Amniotic epithelial cell (primary cell): Measurements from ENCODE around the gene TAAR6.
"Not testable (repeated sequence)": the region's sequence is repeated elsewhere in the genome, so short reads cannot be mapped to it uniquely, and the experiment has no call there.

Experiments used
- DNase-seq: peaks from one replicate; pipeline ENCODE4 v3.0.0-alpha.2; 2010; ENCODE audit warnings: low read depth

TAAR6 gene

DNA sequence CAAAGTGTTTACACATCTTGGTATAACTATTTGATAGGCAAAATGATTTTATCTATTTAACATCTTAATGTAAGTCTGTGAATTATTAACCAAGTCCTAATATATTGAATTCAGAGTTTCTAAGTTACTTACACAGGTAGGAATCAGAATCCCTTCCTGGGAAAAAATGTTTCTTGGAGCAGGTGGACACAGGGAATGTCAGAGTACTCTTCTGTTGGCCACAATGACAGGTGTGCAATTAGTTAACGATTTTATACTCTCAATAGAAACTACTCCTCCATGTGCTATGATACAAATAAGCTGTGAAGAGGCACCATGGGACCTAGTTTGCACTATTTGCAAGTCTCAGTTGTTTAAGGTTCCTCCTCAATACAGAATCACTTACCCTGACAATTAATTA is 20.2 kb downstream of the TAAR6 start:
- no peak for DNase-seq

DNA sequence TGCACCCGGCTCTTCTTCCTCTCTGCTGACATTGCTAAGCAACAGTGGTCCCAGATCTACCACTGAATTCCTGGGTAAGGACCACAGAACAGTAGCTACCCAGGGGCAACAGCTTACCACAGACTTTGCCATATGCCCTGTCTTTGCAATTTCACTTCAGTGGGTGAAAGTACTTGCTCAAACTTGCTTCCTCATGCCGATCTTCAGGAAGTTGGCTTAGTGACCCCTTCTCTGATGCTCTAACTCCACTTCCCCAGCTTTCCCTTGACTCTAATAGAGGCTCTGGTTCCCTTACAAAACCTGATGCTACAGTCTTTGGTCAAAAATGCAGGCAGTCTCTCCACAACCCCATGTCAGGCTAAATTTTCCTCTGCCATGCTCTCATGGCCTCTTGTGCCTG is 22.7 kb downstream of the TAAR6 start:
- no peak for DNase-seq

DNA sequence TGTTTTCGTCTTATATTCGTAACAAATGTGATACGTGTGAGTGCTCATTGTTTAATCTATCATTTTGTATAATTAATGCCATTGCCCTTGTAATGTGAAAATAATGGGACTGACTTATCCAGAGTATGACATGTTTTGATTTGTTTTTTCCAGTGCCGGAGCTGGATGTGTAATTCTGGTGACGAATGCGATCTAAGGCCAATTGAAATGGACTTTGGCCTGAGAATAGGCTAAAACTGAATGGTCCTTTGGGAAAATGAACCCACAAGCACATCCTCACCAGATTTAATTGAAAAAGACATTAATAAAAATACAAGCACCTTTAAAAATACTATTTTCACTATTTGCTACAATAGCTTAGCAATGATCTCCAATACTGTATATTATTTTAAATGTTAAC is 26.1 kb downstream of the TAAR6 start:
- no peak for DNase-seq

DNA sequence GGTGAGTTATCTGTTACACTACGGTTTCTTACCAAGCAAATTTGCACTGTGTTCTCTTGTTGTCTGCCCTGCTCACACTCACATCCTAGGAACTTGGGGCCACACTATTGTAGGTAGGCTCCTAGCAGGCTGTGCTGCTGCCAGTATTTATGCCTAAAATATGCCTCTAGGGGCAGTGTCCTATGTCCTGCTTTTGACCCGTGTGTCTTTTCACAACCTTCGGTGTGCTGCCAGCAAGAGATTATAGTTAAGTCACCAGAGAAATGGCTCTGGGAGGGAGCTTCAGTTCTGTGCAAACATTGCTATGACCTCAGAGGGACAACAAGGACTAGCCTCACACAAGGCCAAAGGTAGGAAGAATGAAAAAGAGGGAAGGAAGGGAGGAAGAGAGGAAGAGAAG is 28.4 kb downstream of the TAAR6 start:
- DNase-seq, result peak; percentile 2

DNA sequence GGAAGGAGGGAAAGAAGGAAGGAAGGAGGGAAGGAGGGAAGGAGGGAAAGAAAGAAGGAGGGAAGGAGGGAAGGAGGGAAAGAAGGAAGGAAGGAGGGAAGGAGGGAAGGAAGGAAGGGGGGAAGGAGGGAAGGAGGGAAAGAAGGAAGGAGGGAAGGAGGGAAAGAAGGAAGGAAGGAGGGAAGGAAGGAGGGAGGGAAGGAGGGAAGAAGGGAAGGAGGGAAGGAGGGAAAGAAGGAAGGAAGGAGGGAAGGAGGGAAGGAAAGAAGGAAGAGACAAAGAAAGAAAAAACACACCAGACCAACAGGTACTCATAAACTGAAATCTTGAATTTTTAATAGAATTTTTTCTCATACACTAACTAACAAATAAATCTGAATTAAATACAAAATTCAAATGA is 30.8 kb downstream of the TAAR6 start:
- not testable (repeated sequence) for DNase-seq

DNA sequence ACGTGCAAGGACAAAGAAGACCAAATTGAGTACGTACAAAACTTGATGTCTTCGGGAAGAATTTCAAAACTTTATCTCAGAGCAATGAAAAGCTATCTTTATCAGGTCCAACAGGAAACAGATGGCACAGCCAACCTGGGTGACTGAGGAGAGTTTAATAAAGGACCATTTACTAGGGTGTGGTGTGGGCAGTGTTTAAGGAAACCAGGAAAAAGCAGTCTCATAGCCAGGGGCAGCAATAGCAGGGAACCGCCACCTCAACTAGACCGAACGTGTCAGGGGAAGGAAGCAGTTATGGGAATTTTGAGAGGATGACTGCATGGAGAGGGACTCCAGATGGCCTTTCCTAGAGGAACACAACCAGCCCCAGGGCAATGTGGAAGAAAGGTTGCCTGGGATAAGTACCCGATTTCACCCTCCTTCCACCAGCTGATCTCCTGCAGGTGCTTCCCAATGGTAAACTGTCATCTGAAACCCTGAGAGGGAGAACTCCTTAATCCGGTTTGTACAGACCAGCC is 34.6 kb downstream of the TAAR6 start:
- DNase-seq, result no peak

DNA sequence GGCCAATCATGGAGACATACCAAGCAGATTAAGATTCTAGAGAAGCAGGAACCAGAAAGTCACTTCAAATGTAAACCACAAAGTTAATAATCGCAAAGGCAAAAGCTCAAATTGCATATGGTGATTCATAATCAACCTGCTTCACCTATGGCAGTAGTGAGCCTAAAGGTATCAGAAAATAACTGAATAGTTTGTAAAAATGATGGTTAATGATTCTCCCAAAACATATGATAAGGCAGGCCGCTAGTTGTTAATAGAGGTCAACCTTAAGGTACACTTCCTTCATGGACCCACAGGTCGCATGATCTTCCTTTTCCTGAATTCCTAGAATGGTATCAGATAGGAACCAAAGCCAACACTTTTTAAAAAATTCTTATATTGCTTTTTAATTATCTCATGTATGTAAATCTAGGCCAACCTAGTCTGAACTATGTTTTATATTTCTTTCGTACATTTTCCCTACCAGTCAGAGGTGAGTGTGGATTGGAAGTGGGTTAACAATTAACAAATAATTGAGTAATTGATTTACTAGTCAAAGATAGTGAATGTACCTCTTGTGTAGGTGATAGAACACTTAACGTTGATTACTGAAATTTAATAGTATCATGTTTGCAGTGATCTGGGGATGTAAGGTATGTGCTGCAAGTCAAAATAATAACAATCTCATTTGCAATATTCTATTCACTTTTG is 37.6 kb downstream of the TAAR6 start:
- DNase-seq, result no peak

DNA sequence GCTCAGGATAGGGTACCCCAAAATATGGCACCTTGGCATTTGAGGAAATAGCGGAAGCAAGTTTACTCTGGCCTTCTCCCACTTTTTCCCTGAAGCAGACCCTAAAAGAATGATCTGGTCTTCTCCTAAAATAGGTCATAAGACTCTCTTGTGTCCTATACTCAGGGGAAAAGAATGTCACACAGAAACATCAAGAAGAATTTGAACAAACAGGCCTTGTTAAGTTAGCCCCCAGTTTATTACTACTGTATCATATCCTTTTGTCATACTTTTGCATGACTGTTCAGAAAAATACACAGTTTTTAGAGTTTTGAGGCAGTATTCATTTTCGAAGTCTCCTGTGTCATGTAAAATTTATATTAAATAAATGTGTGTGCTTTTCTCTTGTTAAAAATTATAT is 41.5 kb downstream of the TAAR6 start:
- DNase-seq, result no peak

DNA sequence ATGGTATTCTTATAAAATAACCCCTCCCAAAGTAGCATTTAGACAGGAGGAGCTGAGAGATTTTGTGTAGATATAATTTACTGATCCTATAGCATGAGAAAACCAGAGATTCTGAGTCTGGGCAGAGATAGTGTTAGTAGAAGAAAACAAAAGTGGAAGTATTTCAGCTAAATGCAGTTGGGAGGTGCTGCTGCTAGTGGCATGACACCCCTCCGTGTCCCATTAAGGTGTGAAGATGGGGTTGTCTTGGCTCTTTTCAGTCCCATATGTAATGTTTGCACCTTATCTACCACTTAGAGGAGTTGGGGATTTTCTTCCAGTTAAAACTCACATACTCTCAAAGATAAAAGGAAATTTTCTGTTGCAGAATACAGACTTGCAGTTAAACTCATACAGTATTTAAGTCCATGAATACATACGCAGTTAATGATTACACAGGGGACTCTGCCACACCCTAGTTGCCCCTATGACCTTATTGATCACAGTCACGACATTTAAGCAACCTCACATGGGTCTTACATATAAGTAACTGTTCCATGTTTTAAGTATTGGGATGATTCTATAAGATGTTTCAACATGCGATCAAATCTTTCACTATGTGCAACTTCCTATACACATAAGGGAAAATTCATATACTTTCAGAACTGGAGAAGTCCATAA is 42.5 kb downstream of the TAAR6 start:
- DNase-seq, result no peak

DNA sequence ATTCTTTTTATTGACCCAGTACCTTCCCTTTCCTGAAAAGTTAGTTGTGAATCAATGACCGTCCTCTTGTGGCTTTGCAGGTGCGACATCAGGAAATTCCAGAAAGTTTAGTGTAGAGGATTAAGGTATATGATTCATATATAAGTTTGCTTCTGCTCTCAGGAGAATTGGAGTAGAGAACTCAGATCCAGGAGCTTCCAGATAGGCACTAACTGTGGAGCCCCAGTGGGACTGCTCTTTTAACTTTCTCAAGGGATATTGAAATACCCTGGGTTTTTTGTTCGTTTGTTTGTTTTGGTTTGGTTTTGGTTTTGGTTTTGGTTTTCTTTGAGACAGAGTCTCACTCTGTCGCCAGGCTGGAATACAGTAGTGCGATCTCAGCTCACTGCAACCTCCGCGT is 44.4 kb downstream of the TAAR6 start:
- DNase-seq, result no peak

DNA sequence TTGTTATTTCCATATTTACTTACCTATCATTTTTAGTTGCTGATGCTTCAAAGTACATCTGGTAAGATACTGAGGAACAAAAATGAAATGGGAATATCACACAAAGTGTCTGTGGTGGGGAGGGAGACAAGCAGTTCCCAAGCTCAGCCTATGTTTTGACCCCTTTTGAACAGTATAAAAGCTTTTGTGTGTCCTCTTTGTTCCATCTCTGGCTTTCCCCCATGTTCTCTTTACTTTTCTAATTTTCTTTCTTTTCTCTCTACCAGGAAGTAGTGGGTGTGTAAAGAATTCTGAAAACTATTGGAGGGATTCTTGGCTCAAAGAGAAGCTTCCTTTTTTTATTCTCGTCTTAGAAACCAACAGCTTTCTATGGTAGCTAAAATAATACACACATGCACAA is 46.6 kb downstream of the TAAR6 start:
- no peak for DNase-seq
